ENCODE measurements around the gene AMOTL1.

Gene AMOTL1

GRCh38 chr11:94924612-94925011 is 156.5 kb downstream of the AMOTL1 start:
- no peak overlapping the region for H3K4ac ChIP-seq (ENCODE audit: low read depth, low read length)
- no peak overlapping the region for H3K9ac ChIP-seq (ENCODE audit: low read length)
- no peak overlapping the region for H2BK120ac ChIP-seq (ENCODE audit: low read depth, low read length)
- no peak overlapping the region for H2BK5ac ChIP-seq (ENCODE audit: low read length)
- WGBS (ENCODE audit: extremely low coverage, insufficient coverage, low lambda C conversion rate): no CpG with 5 or more reads among the region's 5 CpGs
- DNase-seq: no peak
- no peak overlapping the region for H3K27ac ChIP-seq (ENCODE audit: low read depth, low read length)
- peaks cover 12% of the 10 kb centered on the region for H3K4me1 ChIP-seq (ENCODE audit: control insufficient read depth, low read depth, low read length)
- no peak overlapping the region for H2AK5ac ChIP-seq (ENCODE audit: low read length)
- no peak overlapping the region for H3K4me2 ChIP-seq (ENCODE audit: low read length)
- H3K27me3 ChIP-seq (ENCODE audit: insufficient read depth, low read length, poor library complexity): no peaks in the 10 kb centered on the region
- H3K79me2 ChIP-seq (ENCODE audit: control insufficient read depth, insufficient read depth, low read length): no peaks in the 10 kb centered on the region
- H3K56ac ChIP-seq (ENCODE audit: low read length): no peak overlapping the region
- H2BK15ac ChIP-seq (replicated peaks; ENCODE audit: low read depth): no peak overlapping the region
- H3K4me3 ChIP-seq (ENCODE audit: low read length): no peak overlapping the region
- H3K79me1 ChIP-seq (ENCODE audit: low read length): no peaks in the 10 kb centered on the region
- no peak overlapping the region for H4K5ac ChIP-seq (ENCODE audit: low read length)
- no peaks in the 10 kb centered on the region for H3K36me3 ChIP-seq (ENCODE audit: control insufficient read depth, insufficient read depth, low read length)
- no peak overlapping the region for H3K18ac ChIP-seq (ENCODE audit: low read length)
- no peak overlapping the region for H4K8ac ChIP-seq (ENCODE audit: low read depth, low read length)
- H3K23ac ChIP-seq (ENCODE audit: low read length): no peak overlapping the region

GRCh38 chr11:94925422-94926270 is 157.5 kb downstream of the AMOTL1 start:
- Histone ChIP-seq H4K5ac (ENCODE audit: low read length) (no peak overlapping the region), H3K4ac (ENCODE audit: low read depth, low read length) (peak overlapping the region; percentile 25), H3K79me1 (ENCODE audit: low read length) (no peaks in the 10 kb centered on the region), H2AK5ac (ENCODE audit: low read length) (no peak overlapping the region), H2BK120ac (ENCODE audit: low read depth, low read length) (no peak overlapping the region), H3K27ac (ENCODE audit: low read depth, low read length) (peak overlapping the region; percentile 6), H3K4me3 (ENCODE audit: low read length) (no peak overlapping the region), H3K23ac (ENCODE audit: low read length) (no peak overlapping the region), H3K79me2 (ENCODE audit: control insufficient read depth, insufficient read depth, low read length) (no peaks in the 10 kb centered on the region), H3K27me3 (ENCODE audit: insufficient read depth, low read length, poor library complexity) (no peaks in the 10 kb centered on the region), H3K4me1 (ENCODE audit: control insufficient read depth, low read depth, low read length) (peaks cover 12% of the 10 kb centered on the region), H3K56ac (ENCODE audit: low read length) (no peak overlapping the region), H2BK5ac (ENCODE audit: low read length) (no peak overlapping the region), H4K8ac (ENCODE audit: low read depth, low read length) (no peak overlapping the region), H2BK15ac (replicated peaks; ENCODE audit: low read depth) (no peak overlapping the region), H3K36me3 (ENCODE audit: control insufficient read depth, insufficient read depth, low read length) (no peaks in the 10 kb centered on the region), H3K18ac (ENCODE audit: low read length) (peak overlapping the region; percentile 5), H3K4me2 (ENCODE audit: low read length) (no peak overlapping the region), H3K9ac (ENCODE audit: low read length) (no peak overlapping the region)
- WGBS (ENCODE audit: extremely low coverage, insufficient coverage, low lambda C conversion rate): no CpG with 5 or more reads among the region's 7 CpGs
- peak; percentile 58 for DNase-seq

GRCh38 chr11:94926271-94926625 is 158.1 kb downstream of the AMOTL1 start:
- H3K79me2 ChIP-seq (ENCODE audit: control insufficient read depth, insufficient read depth, low read length): no peaks in the 10 kb centered on the region
- H2BK120ac ChIP-seq (ENCODE audit: low read depth, low read length): no peak overlapping the region
- H4K5ac ChIP-seq (ENCODE audit: low read length): no peak overlapping the region
- no peak overlapping the region for H3K9ac ChIP-seq (ENCODE audit: low read length)
- H2BK5ac ChIP-seq (ENCODE audit: low read length): no peak overlapping the region
- no peaks in the 10 kb centered on the region for H3K36me3 ChIP-seq (ENCODE audit: control insufficient read depth, insufficient read depth, low read length)
- H3K18ac ChIP-seq (ENCODE audit: low read length): peak overlapping the region; percentile 5
- no peak overlapping the region for H2BK15ac ChIP-seq (replicated peaks; ENCODE audit: low read depth)
- no peak overlapping the region for H4K8ac ChIP-seq (ENCODE audit: low read depth, low read length)
- H3K79me1 ChIP-seq (ENCODE audit: low read length): no peaks in the 10 kb centered on the region
- no peaks in the 10 kb centered on the region for H3K27me3 ChIP-seq (ENCODE audit: insufficient read depth, low read length, poor library complexity)
- DNase-seq: peak; percentile 41
- H3K4ac ChIP-seq (ENCODE audit: low read depth, low read length): peak overlapping the region; percentile 25
- H3K4me1 ChIP-seq (ENCODE audit: control insufficient read depth, low read depth, low read length): peaks cover 12% of the 10 kb centered on the region
- no peak overlapping the region for H3K56ac ChIP-seq (ENCODE audit: low read length)
- no peak overlapping the region for H3K4me3 ChIP-seq (ENCODE audit: low read length)
- H2AK5ac ChIP-seq (ENCODE audit: low read length): no peak overlapping the region
- H3K27ac ChIP-seq (ENCODE audit: low read depth, low read length): peak overlapping the region; percentile 6
- no peak overlapping the region for H3K23ac ChIP-seq (ENCODE audit: low read length)
- no peak overlapping the region for H3K4me2 ChIP-seq (ENCODE audit: low read length)

All from mesendoderm (in vitro differentiated cells).